T-helper 2 cell treated with Interferon-gamma antibody and Interleukin-4, amounts not matched to agents 100 ng/mL and 5 ng/mL, for 36 hours (primary cell): ENCODE data around the gene RASEF. TPM values are rescaled to one million over a fixed set of nuclear protein-coding genes. Genes with fewer than 3 reads are reported as not detected.
"Not testable (repeated sequence)": the region's sequence is repeated elsewhere in the genome, so short reads cannot be mapped to it uniquely, and the experiment has no call there.

Experiments used
- intact Hi-C: fragments of 100-400 bp; cut with micrococcal nuclease; formaldehyde crosslinking; loops from one replicate; pipeline ENCODE4 v1.15.1; 2023
- total RNA-seq: library from RNA; stranded (reverse); gene quantifications from 2 replicates; pipeline ENCODE4 v1.2.3, GENCODE V29; 2022

The RASEF gene
- total RNA-seq, 1 donor from 2014 or later: not detected

- intact Hi-C loops: no loop called here
These were observed 87.8 kb downstream of the RASEF start for GRCh38 chr9:82975176-82975575.

- intact Hi-C loops: no loop called here
These were observed 90.5 kb downstream of the RASEF start for GRCh38 chr9:82972446-82972845.

GRCh38 chr9:82970359-82970758 lies 92.6 kb downstream of the RASEF start:
- intact Hi-C loops: no loop called here

GRCh38 chr9:82969291-82969690 lies 93.7 kb downstream of the RASEF start:
- intact Hi-C loops: no loop called here

- intact Hi-C loops: no loop called here
These were observed 94.1 kb downstream of the RASEF start for GRCh38 chr9:82968816-82969215.

- intact Hi-C loops: no loop called here
These were observed 94.6 kb downstream of the RASEF start for GRCh38 chr9:82968388-82968787.

- intact Hi-C loops: no loop called here
These were observed 101.3 kb downstream of the RASEF start for GRCh38 chr9:82961504-82962125.

- intact Hi-C loops: no loop called here
These were observed 105.2 kb downstream of the RASEF start for GRCh38 chr9:82957529-82958379.

GRCh38 chr9:82949203-82949602 lies 113.7 kb downstream of the RASEF start:
- intact Hi-C loops: no loop called here

- intact Hi-C loops: no loop called here
These were observed 122.6 kb downstream of the RASEF start for GRCh38 chr9:82940376-82940775.

GRCh38 chr9:82939451-82939850 lies 123.5 kb downstream of the RASEF start:
- intact Hi-C loops: no loop called here

- intact Hi-C loops: no loop called here
These were observed 124.3 kb downstream of the RASEF start for GRCh38 chr9:82938426-82939218.

GRCh38 chr9:82936561-82936960 lies 126.4 kb downstream of the RASEF start:
- intact Hi-C loops: not testable (repeated sequence)

- intact Hi-C loops: no loop called here
These were observed 128.0 kb downstream of the RASEF start for GRCh38 chr9:82934949-82935348.

- intact Hi-C loops: not testable (repeated sequence)
These were observed 128.9 kb downstream of the RASEF start for GRCh38 chr9:82934025-82934424.

GRCh38 chr9:82930116-82930515 lies 132.8 kb downstream of the RASEF start:
- intact Hi-C loops: no loop called here
